ENCODE data around the gene CCL4.
"Not testable (repeated sequence)": the region's sequence is repeated elsewhere in the genome, so short reads cannot be mapped to it uniquely, and the experiment has no call there.

CCL4 gene

DNA sequence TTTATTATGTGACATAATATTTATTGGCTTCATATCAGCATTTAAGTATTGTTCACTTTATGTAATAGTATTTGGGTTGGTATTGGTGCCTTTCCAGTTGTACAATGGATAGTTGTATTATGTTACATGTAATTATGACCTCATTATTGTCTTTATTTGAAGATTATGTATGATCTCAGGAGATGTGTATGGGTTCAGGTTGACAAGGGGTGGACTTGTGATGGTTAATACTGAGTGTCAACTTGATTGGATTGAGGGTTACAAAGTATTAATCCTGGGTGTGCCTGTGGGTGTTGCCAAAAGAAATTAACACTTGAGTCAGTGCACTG lies 12.0 kb downstream of the CCL4 start:
- DNase-seq (ENCODE audit: low read depth in 2 of 2, low spot score in 1 of 2), result not testable (repeated sequence)

DNA sequence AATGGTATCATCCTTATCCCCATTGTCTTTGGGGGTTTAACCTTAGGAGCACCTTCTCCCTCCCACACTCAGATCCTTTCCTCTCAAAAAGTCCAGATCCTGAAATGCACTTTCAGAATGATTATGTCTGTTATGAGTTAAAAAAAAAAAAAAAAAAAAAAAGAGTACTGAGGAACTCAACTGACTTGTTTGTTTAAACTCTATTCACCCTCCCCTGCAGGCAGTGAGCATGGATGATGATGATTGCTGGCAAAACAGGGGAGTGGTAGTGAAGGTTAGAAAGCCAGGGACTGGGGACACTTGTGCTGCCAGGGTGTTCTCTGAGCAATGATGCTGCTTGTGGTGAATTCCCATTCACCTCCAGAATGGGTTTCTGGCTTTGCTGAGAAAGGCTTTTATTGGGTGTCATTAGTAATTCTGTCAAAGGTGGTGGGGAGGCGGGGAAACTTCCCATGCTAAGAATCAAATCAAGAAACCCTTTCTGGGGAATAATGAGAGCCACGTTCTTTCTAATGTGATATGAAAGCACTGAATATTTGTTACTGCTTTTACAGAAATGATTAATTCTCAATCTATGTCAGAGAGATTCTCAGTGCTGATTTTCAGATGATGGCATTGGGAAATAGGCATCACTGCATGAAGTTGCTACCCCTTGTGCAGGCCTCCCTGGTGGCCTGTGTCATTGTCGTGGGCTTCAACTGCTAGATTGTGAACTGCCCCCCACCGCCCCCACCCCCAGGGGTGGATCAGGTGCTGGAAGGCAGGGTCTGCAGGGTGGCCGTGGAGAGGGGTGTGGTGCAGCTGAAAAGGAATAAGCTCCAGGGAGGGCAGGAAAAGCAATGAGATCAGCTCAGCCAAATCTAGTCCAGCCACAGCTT lies 14.1 kb downstream of the CCL4 start:
- no peak for DNase-seq (ENCODE audit: low read depth in 2 of 2, low spot score in 1 of 2)

DNA sequence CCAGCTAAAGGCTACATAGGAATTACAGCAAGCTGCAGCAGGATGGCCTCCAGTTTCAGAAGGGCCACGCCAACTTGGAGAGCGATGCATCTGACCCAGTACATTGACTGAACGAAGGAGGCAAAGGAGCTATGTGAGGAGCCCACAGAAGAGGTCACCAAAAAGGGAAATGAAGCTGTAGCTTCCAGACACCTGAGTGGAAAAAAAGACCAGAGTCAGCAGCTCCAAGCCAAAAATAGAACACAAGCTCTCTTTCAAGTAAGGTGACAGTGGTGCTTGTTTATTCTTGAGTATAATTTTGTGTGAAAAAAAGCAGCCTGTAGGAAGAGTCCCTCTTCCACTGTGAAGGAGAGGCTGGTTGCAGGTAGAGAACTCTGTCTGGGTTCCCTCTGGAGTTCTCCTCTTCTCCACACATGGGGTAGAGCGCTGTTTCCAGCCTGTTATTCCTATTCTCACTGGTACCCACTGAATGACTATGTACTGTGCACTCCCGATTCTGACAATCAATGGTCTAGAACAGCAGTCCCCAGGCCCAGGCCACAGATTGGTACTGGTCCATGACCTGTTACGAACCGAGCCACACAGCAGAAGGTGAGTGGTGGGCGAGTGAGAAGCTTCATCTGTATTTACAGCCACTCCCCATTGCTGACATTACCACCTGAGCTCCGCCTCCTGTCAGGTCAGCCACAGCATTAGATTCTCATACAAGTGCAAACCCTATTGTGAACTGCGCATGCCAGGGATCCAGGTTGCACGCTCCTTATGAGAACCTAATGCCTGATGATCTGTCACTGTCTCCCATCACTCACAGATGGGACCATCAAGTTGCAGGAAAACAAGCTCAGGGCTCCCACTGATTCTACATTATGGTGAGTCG lies 15.1 kb downstream of the CCL4 start:
- no peak for DNase-seq (ENCODE audit: low read depth in 2 of 2, low spot score in 1 of 2)

DNA sequence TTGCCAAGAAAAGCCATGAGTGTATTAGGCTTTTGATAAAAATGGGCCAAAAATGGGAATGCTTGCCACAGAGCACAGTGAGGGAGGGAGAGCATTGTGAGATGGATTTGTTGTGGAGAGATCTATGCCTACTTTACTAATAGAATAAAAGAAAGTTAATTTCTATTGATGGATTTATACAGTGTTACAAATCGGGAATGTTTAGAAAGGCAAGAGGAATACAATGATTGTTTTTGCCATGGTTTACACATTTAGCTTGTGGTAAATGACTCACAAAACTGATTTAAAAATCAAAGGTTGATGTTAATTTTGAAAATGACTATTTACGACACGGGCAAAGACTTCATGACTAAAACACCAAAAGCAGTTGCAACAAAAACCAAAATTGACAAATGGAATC lies 16.6 kb downstream of the CCL4 start:
- no peak for DNase-seq (ENCODE audit: low read depth in 2 of 2, low spot score in 1 of 2)

DNA sequence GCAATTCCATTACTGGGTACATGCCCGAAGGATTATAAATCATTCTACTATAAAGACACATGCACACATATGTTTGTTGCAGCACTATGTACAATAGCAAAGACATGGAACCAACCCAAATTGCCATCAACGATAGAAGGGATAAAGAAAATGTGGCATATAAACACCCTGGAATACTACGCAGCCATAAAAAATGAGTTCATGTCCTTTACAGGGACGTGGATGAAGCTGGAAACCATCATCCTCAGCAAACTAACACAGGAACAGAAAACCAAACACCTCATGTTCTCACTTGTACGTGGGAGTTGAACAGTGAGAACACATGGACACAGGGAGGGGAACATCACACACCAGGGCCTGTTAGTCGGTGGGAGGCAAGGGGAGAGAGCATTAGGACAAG lies 17.5 kb downstream of the CCL4 start:
- DNase-seq (ENCODE audit: low read depth in 2 of 2, low spot score in 1 of 2), result not testable (repeated sequence)

DNA sequence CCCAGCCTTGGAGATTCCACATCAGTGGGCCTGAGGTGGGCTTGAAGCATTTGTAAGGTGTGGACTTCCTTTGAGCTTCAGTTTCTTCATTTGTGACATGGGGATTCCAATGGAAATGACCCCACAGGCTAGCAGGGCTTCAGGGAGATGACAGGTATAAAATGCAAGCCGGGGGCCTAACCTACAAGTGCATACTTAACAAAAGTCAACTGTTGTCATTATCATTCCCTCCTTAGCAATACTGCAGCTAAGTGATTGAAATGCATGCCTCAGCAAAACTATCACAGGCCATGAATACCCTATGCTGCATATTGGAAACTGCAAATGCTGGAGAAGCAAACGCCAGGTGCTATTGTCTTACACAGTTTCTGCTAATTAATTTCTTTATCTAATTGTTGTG lies 19.8 kb downstream of the CCL4 start:
- no peak for DNase-seq (ENCODE audit: low read depth in 2 of 2, low spot score in 1 of 2)

DNA sequence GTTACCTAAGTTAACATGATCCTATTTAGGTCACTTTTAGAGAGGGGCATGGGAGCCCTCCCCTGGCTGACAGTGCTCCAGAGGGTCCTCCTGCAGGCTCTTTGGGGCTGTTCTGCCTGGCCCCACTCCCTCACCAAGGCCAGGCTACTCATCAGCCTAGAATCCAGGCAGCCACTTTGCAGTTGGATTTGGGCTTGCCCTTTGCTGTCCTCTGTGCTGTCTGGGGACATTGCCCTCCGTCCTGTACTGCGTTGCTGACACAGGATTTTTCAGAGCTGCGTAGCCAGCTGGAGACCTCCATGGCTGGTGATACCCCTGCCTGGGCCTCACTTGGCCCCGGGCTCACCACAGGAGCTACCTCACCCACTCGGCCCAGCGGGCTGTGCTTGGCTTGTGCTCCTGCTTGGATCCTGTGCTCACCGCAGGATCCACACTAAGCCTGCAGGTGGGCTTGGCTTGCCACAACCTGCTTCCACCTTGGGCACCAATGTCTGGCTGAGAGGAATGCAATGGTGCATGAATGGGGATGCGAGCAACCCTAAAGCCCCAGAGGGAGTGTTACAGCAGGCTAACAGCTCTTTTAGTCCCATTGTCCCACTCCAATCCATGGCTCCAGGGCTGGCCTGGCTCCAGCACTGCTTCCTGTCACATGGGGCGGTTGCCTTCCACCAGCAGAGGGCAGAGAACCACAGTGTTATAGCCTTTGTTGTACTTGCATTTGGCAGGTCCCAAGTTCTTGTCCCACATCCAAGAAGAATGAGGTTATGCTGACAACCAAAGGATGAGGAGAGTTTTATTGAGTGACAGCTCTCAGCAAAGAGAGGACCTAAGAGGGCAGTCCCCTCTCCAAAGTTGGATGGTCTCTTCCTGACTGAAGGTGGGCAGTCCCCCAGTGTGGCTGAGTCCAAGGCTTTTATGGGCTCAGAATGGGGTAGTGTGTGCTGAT lies 21.5 kb downstream of the CCL4 start:
- no peak for DNase-seq (ENCODE audit: low read depth in 2 of 2, low spot score in 1 of 2)

DNA sequence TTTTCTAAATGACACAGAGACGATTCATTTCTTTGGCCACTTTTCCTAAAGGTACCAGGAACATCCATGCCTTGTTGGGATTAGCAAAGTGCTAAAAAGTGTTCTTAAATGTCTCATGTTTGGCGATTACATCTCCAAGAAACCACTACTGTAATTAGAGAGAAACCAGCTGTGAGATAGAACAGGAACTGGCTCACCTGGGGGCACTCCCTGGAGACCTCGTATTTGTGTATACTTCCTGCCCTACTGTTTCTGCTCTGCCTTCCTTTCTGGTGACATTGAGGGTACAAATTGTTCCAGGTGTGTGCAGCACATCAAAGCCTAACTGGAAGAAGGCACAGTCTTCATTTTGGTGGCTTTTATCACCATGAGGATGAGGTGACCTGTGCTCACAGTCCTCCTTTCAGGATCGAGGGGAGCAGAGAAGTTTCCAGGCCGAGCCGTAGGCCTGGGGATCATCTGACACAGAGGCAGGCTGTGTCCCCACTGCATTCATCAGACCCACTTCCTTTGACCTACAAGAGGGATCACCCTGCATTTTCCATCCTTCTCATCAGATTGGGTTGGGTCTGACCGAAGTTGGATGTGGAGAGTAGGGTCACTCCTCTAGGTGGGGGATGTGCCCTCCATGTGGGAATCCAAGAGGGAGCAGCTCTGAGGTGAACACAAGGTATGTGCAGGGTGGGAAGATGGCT lies 23.7 kb downstream of the CCL4 start:
- no peak for DNase-seq (ENCODE audit: low read depth in 2 of 2, low spot score in 1 of 2)

DNA sequence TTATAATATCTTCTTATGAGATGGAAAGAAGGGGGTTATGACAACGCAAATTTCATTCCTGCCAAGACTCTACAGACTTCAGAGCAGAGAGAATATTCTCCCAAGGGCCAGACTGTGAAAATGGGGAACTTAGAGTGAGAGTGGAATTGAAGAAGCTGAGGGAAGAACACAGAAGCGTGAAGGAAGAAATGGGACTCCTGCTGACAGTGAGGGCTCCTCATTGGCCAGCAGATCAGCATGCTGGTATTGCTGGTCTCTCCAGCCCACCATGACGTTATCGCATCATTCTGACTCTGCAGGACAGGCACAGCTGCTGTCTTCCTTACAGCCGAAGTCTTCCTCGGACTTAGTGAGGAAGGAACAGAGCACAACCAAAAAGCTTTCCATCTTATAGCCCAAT lies 24.3 kb downstream of the CCL4 start:
- DNase-seq (ENCODE audit: low read depth in 2 of 2, low spot score in 1 of 2), result no peak

DNA sequence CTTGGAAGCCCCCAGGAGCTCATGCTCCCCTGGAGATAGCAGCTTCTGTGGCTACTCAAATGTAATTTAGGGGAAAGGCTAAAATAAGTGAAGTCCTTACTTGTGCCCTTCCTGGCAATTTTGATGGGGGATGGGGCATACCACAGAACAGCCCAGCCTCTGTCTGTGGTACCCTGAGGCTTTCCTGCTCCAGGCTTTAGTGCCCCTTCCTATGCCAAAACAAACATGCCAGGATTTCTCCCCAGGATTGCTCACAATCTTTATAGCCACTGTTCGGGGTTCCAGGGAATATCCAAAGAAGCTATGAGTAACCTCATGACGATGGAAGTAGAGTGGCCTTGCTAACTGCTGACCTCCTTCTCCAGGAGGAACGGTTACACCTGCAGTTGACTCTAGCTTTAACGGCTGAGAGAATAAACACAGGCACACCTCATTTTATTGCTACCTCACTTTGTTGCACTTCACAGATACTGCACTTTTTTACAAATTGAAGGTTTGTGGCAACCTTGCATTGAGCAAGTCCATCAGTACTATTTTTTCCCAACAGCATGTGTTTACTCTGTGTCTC lies 24.9 kb downstream of the CCL4 start:
- DNase-seq (ENCODE audit: low read depth in 2 of 2, low spot score in 1 of 2), result no peak

DNA sequence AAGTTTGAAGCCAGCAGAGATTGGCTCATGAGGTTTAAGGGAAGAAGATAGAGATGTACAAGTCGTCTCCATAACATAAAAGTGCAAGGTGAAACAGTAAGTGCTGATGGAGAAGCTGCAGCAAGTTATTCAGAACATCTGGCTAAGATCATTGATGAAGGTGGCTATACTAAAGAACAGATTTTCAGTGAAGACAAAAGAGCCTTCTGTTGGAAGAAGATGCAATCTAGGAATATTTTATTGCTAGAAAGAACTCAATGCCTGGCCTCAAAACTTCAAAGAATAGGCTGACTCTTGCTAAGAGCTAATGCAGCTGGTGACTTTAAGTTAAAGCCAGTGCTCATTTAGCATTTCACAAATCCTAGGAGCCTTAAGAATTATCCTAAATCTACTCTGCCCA lies 26.0 kb downstream of the CCL4 start:
- DNase-seq (ENCODE audit: low read depth in 2 of 2, low spot score in 1 of 2), result no peak

DNA sequence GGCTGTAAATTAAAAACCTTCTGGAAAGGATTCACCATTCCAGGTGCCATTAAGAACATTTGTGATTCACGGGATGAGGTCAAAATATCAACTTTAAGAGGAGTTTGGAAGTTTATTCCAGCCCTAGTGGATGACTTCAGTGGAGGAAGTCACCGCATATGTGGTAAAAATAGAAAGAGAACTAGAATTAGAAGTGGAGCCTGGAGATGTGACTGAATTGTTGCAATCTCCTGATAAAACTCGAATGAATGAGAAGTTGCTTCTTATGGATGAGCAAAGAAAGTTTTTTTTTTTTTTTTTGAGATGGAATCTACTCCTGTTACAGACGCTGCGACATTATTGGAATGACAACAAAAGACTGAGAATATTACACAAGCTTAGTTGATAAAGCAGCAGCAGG lies 26.7 kb downstream of the CCL4 start:
- DNase-seq (ENCODE audit: low read depth in 2 of 2, low spot score in 1 of 2), result no peak

DNA sequence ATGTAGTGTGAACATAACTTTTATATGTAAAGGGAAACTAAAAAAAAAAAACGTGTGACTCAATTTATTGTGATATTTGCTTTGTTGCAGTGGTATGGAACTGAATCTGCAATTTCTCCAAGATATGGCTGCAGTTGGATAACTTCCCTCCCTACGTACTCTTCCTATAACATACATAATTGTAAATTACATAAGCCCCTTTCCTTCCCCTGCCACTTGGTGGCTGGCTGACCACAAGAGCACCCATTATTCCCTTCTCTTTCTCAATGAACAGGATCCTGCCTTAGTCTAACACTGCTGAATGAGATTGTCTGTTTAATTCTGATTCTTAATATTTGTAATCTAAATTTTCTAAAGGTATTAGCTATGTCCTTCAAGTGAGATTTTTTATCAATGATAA lies 27.8 kb downstream of the CCL4 start:
- DNase-seq (ENCODE audit: low read depth in 2 of 2, low spot score in 1 of 2), result no peak

DNA sequence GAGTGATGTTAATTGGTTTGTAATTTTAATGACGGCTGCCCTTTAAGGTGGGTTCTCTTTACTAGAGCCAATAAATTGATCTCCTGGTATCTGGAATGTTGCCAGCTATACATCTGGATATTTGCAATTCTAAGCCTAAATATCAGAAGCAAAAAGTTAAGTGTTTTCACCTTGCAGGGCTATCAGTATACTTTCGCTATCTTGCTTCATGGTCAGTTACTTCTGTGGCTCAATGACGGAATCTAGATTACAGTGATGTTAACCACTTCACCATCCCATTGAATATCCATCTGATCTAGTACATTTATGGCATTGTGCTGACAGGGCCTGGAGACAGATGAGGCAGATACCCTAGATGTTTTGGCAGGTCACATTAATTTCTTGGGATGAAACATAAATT lies 28.3 kb downstream of the CCL4 start:
- no peak for DNase-seq (ENCODE audit: low read depth in 2 of 2, low spot score in 1 of 2)

DNA sequence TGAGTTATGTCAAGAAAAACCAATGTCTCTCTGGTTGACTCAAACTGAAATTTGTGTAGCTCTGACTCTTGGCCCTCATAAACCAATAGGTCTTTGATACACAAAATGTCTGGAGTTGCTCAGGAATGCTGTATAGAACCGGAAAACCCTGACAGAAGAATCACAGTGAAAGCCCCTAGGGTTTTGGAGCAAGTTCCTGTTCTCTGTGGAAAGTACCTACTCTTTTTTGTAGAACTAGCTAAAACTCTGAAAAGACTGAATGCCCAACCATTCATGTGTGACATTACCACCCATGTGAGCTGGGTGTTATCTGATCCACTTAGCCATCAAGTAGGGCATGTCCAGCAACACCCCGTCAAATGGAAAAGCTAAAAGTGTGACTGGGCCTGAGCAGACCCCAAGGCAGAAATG lies 28.8 kb downstream of the CCL4 start:
- no peak for DNase-seq (ENCODE audit: low read depth in 2 of 2, low spot score in 1 of 2)

DNA sequence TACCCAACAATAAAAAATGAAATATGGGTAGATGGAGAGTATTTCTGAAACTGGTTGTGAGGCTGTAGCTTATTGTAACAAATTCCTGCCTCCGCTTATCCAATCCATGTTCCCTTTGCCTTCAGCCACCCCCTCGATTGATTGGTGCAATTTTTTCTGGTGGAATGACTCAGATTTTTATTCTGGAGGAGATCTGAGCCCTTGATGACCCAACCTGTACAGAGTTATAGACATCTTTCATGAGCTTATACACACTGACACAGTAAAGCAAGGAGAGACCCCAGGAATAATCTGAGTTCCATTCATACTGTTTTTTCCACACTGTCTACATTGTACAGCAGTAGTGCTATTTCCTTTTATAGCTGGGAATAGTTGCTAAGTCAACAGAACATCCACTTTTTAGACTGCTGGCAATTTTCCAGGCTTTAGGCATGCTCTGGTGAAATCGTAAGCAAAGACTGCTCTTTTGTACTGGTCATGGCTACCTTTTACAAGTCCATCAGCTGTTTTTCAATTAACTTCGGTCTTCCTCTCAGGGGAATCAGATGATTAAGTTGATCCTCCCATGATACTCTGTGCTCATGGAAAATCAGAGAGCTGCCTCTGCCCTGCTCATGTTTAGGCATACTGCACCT lies 30.1 kb downstream of the CCL4 start:
- DNase-seq (ENCODE audit: low read depth in 2 of 2, low spot score in 1 of 2), result no peak

DNA sequence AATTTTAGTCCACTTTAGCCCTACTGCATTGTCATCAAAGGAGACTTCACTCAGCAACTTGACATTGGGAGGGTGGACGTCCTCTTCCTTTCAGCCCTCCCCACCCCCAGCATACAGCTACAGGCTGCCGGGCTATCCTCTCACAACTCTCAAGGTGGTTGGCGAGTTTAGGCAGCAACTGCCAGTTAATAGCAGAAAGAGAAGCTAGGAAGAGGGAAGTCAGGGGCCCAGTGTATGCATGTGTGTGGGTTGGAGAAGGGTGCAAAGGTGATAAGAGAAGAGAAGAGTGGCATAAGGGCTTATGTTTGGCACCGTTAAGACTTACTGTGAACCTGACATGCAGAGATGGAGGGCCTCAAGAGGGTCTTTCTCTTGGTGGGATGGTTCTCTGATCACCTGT lies 31.8 kb downstream of the CCL4 start:
- DNase-seq (ENCODE audit: low read depth in 2 of 2, low spot score in 1 of 2), result no peak

DNA sequence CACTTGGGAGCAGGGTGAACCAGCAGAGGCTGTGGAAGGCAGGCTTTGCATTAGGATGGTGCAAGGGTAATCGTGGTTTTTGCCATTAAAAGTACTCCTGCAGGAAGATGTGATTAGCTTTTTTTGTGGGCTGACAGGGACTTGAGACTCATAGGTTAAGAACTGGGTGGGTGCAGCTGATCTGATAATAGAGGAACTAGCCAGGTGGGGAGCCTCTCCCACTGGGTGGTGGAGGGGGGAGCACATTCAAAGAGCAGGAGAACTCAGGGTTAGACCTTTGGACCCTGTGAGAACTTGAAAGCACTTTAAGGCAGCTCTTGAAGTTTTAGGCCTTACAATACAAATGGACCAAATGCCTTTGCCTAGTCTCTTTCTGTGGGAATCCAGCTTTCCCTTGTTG lies 32.4 kb downstream of the CCL4 start:
- no peak for DNase-seq (ENCODE audit: low read depth in 2 of 2, low spot score in 1 of 2)

DNA sequence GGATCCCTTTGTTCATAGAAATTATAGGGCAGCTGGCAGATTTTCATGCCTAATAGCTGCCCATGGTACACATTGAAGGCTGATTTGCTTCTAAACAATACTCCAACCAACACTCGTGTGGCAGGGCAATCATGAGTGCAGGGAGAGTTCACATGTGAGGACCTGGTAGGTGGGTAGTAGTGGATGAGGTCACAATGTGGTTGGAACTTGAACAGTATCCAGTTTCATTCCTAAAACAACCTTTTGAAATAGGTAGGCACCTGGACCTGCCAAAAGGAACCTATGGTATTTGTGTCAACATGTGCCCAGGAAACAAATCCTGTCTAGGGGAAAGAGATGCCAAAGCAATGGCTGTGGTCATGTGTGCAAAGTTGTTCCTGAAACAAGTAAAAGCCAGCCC lies 32.8 kb downstream of the CCL4 start:
- no peak for DNase-seq (ENCODE audit: low read depth in 2 of 2, low spot score in 1 of 2)

DNA sequence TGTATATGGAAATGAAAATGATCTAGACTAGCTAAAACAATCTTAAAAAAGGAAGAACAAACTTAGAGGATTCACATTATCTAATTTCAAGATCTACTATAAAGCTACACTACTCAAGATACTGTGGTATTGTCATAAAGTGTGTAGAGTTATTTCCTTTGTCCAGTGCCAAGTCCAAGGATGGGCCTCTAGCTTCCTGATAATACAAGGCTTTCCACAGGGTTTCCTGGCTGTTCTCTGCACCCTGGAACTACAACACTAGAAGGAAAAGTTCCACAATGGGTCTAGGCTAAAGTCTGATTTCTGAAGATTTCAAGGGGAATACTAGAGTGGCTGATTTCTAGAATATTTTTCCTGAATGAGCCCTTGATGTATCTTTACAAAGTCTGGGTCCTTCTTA lies 38.6 kb downstream of the CCL4 start:
- DNase-seq (ENCODE audit: low read depth in 2 of 2, low spot score in 1 of 2), result no peak

All from stimulated activated CD8-positive, alpha-beta memory T cell treated with anti-CD3 and anti-CD28 coated beads, Interleukin-4, amount 100 ng/mL, for 4 hours (primary cell).